ENCODE measurements around the gene MPEG1.

Gene MPEG1

DNA sequence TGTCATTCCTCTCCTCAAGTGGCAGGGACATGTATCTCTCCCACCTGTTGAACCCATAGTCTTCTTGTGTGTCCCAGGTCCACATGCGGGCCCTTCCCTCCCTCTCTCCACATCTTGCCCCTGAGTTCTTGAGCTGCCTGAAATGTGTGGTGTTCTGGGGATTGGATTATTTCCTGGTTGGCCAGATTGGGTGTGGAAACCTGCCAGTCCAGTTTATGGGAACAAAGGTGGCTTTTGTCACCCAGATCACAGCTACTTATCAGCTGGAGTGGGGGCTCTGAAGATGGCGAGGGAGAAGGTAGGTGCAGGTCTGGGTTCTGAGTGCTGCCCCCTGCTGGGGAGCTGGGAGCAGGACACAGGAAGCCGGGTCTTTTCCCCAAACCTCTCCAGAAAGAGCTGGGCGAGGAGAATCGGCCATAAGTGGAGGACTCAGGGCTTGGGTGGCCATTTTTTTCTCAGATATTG is 26.6 kb downstream of the MPEG1 start:
- peak; percentile 41 for DNase-seq

DNA sequence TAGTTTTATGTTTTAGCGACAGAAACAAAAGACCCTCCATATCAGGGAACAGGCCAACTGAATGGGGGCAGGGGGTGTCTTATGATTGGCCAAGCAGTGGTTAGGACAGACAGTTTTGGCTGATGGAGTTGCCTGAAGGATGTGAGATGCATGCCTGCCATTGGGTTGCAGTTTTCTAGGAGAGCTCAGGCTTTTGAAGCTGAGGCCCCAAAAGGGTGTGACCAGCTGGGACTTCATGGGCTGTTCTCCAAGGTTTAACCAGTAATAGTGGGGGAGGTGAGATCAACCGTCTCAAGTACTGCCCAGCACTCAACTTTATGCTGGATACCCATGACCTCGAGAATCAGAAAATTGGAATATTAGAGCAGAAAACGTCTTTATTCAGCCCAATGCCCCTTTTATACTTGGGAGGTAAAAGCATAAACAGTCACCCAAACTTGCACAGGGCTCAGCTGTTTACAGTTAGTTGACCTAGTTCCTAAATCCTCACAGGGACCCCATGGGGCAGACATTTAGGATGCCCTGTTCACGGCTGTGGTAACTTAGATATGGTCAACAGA is 27.3 kb downstream of the MPEG1 start:
- DNase-seq, result no peak

DNA sequence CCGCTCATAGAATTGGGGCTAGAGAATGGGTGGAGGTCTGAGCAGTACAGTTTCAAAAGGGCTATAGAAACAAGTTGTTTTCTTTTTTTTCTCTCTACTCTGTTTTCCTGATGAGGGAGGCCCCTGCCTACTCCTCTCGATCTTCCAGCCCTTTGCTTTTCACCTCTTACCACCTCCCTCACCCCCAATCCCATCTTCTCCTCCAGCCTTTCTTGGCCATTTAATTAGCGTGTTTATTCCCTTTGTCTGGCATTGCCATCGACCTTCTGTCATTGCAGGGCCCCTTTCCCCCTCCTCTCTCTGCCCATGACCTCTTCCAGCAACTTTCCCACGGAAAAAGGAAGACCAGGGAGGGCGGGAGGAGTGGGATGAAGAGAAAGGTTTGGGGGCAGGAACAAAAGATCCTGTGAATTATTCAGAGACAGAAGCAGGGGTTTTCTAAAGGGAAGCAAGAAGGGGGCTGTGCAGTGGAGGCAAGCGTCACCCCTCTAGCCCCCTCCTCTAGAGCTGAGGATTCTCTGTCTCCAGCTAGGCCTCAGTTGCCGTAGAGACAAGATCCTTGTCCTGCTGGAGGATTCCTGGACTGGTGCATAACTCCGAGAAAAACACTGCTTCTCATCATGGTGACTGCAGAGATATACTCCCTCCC is 27.9 kb downstream of the MPEG1 start:
- no peak for DNase-seq

DNA sequence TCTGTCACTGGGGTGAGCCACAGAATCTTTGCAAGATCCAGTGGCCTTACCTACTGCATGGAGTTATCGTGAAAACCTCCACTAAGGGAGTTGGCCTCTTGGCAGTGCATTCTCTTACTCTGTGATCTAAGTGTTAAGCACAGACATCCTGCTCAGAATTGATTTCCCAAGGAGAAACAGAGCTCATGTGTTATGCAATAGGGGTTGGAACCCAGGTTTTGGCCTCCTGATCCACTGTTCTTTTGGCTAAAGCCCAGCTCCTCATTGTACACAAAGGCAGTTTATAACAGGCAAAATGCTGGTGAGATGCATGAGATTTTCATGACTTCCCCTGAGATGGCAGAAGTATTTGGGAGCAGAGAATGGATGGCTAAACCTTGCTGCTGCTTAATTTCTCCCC is 29.0 kb downstream of the MPEG1 start:
- no peak for DNase-seq

DNA sequence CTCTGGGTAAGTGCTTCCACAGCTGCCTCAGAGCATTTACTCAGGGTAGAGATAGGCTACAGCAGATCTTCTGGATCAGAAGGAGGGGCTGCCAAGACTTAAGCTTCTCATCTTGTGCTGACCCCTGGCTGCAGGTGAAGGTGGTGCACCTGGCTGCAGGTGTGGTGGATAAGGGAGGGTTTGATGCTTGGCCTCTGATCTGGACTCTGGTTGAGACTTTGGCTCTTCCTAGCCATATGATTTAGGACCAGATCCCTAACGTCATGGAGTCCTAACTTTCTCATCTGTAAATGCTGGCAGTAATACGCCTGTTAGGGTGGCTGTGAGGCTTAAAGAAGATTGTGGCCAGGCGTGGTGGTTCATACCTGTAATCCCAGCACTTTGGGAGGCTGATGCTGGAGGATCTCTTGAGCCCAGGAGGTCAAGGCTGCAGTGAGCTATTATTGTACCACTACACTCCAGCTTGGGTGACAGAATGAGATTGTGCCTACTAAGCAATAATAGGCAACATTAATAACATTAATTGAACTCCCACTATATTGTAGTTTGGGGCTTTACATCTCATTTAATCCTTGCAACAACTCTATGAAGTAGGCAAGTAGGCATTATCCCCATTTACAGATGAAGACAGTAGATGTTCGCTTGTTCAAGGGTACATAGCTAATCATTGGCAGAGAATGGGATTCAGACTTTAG is 30.1 kb downstream of the MPEG1 start:
- no peak for DNase-seq

DNA sequence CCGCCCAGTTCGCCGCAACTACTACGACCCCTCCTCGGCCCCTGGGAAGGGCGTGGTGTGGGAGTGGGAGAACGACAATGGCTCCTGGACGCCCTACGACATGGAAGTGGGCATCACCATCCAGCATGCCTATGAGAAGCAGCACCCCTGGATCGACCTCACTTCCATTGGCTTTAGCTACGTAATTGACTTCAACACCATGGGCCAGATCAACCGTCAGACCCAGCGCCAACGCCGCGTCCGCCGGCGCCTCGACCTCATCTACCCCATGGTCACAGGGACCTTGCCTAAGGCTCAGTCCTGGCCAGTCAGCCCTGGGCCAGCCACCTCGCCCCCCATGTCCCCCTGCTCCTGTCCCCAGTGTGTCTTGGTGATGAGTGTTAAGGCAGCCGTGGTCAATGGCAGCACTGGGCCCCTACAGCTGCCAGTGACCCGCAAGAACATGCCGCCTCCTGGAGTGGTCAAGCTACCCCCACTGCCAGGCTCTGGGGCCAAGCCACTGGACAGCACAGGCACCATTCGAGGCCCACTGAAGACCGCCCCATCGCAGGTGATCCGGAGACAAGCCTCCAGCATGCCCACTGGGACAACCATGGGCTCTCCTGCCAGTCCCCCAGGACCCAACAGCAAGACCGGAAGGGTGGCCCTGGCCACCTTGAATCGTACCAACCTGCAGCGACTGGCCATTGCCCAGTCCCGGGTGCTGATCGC is 30.8 kb downstream of the MPEG1 start:
- no peak for DNase-seq

DNA sequence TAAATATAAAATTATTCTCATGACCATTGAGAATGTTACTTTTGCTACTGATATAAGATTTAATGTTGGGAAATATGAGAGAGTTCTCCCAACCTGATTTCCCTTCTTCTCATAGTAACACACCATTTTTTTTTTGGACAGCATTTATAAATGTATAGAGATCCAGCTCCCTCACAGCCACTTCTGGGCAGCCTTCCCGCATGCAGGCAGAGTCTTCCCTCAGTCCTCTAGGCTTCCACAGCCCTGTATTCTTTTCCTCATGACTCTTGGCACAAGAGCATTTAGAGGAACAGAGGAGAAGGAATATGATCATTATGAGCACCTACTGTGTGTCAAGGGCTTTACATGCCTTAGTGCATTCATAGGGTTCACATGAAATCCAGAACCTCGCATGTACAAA is 31.8 kb downstream of the MPEG1 start:
- DNase-seq, result no peak

DNA sequence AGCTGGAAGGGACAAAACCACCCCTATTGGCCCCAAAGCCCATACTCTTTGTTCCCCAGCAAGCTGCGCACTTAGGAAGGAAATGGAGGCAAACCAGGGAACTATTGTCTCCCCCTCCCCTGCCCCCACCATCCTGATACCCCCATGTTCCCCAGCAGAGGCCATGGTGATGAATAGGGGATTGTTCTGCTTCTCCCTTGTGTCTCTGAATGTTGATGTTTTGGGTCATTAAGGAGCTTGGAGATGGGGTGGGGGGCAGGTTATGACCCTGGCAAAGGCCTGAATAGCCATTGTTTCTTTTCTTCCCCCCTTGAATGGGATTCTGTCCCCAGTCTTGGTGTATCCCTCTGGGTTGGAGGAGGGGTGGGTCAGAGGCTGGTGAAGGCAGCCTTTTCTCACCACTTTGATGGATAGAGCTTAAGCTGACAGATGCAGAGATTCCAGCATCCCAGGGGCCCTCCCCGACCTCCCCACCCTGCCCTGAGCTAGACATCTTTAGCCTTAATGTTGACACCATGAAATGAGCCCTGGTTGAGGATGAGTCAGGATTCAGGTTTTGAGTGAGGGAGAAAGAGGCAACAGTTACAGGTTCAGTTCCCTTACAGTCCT is 32.5 kb downstream of the MPEG1 start:
- DNase-seq, result no peak

DNA sequence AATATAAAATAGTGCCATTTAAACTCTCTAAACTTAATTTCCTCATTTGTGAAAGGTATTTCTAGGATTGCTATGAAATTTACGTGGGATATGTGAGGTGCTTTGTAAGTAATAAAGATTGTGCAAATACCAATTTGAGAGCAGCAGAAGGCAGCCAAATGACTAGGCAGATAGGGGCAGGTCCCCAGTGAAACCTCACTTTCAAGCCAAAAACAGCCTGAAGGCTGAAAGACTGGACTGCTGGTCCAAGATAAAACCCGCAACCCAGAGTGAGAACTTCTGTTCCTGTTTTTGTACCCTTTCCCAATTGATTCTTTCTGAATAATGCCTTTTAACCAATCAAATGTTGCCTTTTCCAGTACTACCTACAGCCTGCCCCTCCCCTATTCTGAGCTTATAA is 33.6 kb downstream of the MPEG1 start:
- DNase-seq, result no peak

DNA sequence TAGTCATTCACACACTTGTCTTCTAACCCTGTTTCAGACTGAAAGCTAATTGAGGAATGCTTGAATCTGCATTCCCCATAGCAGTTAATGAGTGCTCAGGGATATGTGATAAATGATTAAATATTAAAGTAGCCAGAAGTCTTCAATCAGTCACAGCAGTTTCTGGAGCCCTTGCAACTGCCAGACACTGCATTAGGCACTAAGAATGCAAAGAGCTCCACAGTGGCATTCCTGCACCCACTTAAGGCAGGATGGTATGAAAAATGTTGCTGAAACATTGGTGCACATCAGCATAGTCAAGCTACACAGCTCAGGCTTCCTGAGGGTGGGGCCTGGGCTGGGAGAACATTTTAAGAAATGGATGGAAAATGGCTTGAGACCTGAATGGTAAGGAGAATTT is 34.3 kb downstream of the MPEG1 start:
- DNase-seq, result no peak

DNA sequence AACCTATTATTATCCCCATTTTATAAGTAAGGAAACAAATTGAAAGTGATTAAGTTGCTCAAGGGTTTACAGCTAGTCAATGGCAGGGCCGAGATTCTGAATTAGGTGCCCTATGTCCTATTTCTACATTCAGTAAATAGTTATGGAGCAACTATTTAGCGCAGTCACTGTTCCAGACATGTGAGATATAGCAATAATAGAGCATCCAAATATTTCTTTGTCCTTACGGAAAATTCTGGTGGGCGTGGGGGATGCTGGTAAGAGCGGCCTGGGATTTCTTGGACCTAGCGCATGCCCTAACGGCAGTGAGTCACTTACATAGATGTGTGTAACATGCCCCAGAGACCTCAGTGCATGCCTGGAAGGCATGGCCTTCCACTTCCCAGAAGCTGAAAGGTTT is 36.4 kb downstream of the MPEG1 start:
- DNase-seq, result no peak

DNA sequence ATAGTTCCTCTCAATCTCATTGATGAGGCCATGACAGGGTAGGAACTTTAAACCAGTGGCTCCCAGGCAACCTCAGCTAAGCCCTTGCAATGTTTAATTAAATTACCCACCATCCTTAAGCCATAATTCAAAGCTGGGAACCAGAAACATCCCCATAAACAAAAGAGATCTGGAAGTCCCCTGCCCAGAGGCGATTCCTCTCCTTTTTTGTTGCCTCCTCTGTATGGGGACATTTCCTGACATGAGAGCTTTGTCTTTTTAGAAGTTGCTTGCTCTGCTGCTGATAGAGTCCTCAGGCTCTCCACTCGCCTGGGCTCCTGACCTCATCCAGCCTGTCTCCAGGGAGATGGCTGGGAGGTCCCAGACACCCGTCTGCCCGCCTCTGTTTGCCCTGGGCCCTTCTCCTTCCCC is 37.6 kb downstream of the MPEG1 start:
- no peak for DNase-seq

DNA sequence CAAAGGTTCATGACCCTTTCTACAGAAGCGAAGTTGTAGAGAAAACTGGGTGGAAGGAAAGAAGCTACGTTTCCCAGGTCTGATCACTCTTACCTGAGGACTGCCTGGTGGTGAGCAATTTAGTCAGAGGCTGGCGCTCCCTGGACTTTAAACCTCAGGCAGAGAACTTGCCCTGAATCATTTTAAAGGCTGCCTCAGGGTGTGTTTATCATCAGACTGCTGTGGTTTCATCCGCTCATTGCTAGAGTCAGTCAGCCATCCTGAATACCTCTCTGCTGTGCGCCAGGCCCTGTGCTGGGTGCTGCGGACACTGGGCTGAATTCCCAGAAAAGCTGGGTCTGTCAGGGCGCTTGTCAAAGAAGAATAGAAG is 38.1 kb downstream of the MPEG1 start:
- DNase-seq, result no peak

DNA sequence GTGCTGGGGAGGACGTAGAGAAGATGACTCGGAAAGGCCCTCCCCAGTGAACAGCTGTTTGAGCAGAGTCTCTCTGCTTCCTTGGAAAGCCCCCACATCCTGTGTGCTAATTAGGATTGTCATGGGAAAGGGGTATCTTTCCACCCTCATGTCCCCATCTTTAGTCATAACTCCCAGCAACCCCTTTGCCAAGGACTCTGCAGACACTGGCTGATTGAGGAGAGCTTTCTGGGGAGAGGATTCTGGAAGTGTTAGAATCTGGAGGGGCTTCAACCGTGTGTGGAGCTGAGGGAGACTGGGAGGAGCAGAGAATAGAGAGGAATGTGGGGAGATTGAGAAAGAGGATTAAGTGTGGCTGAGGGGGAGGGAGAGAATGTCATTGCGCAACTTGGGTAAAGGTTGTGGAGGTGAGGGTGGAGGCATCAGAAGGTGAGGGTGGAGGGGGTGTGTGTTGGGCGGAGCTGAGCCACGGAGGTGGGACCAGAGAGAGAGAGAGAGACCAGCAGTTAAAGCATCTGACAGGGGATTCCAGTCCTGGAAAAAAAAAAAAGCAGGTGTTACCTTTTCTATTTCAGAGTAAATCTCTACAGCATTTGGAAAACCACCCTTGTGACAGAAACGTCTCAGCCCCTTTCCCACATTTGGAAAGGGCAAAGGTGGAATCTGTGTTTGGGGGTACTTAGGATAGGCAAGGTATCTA is 38.6 kb downstream of the MPEG1 start:
- DNase-seq, result no peak

DNA sequence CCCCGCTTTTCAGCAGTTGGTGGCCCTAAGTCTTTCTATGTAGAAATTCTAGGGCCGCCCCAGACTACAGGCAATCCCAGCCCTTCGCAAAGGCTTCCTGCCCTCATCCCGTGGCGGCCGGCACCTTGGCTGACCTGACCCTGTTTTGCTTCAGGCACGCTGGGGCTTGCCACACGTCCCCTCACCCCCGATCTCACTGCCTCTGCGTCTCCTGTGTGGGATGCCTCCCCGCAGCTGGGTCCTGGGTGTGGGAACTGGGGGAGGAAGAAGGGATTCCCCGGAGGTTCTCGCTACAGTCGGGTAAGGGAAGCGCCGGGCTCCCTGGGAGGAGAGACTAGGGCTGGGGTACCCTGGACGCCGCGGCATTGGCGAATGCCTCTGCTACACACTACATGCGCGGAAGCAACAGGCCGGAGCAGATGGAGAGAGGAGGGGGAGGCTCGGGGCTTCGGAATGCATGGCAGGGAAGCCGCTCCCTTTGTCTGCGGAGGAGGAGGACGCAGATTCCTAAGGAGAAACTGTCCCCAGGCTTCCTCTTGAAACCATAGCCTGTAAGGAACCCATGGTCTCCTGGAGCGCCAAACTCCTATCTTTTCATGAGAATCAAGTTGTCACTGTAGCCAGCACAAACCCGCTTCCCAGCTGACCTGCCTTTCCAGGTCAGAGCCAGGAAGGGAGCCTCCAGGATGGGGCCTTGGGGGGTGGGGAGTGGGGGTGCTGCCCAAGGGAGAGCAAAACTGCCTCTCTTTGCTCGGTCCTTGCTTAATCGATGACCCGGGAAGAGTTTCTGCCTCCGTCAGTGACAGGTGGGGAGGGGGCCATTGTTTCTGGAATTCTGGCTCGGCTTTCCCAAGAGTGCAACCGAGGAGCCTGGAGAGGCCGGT is 39.4 kb downstream of the MPEG1 start:
- DNase-seq, result no peak

DNA sequence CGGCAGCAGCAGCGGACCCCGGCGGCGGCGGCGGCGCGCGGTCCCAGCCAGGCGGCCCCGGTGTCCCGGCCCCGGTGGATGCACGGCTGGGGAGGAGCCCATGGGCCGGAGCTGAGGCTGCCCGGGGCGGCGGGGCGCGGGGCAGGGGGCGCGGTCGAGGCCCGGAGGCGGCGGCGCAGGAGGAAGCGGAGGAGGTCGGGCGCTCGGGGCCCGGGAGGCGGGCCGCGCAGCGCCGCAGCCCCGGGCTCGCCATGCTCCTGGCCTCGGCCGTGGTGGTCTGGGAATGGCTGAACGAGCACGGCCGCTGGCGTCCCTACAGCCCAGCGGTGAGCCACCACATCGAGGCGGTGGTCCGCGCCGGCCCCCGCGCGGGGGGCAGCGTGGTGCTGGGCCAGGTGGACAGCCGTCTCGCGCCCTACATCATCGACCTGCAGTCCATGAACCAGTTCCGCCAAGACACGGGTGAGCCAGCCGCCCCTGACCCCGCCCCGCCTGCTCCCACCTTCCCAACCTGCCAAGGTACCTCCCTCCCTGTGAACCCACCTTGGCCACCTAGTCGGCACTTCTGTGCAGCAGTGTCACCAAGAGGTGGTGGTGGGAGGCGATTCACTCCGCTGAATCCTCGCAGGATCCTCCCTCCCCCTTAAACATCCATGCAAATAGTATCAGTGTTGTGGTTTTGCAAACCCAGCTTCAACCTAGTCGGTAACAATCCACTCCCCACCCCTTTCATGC is 40.2 kb downstream of the MPEG1 start:
- DNase-seq, result peak; percentile 12

DNA sequence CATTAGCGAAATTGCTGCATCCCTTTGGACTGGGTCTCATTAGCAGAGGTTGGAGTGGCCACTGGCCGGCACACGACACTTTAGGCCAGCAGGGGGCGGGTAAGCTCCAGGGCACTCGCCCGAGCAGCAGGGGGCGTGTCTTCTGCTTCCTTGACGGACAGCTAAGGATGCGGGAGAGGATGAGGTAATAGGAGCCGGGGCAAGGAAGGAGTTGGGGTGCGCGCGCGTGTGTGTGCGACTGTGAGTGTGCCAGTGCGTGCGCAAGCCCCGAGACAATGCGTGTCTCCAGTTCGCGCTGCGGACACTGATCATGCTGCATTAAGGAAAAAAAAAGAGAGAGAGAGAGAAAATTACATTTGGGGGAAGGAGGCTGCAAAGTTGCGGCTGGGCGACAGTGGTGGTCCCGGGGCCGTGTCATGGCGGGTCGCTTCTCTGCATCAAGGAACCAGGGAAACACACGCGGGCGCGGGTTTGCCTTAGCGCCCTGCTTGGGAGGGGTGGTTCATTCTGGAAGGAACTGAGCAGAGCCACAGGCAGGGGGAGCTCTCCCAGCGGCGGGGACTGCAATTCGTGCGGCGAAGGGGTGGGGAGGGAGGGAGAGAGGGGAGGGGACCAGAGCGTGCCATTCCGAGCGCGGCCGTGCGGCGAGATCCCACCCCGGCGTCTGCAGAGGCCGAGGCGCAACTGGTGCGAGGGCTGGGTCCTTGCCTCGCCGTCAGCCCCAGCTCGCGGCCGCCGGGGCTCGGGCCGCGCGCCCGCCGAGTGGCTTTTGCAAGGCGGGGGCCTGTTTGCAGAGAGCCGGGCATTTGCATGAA is 41.0 kb downstream of the MPEG1 start, which contains the start of gene DTX4:
Gene DTX4, plus strand, starts transcription at position 625 of the 815 bp plus-strand sequence. CDS start 464 bp downstream, outside the sequence.
- DNase-seq, result peak; percentile 80

DNA sequence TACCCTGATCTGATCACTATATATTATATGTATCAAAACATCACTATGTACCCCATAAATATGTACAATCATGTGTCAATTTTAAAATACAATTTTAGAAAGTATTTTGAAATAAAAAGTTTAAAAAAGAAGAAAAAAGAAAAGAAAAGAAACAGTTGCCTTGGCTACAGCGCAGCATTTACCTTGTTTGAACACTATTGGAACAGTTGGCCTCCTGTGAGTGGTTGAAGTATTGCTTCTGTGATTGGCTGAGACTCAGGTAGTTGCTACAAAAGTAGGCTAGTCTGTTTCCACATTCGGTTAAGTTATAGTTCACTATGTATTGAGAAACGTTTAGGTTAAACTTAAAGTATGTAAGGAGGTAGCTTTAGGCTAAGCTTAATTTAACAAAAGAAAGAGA is 48.7 kb downstream of the MPEG1 start:
- DNase-seq, result no peak
